HEK293 (cell line): ENCODE data around the gene ANAPC2.

Experiments used
- CTCF ChIA-PET: fragments of 350-600 bp; formaldehyde crosslinking; extraction: SDS; loops from one replicate; lab custom pipeline; 2021; ENCODE audit warnings: antibody characterized with exemption; lab: Yijun Ruan, JAX
- POLR2A ChIA-PET: fragments of 300-600 bp; formaldehyde crosslinking; extraction: SDS; loops from one replicate; lab custom pipeline; 2020; ENCODE audit warnings: antibody characterized with exemption, inconsistent platforms; lab: Yijun Ruan, JAX
- H3K27ac ChIP-seq: fragments of 200-500 bp; sonication (Bioruptor generic); 2 replicates; pipeline ENCODE4 v1.5.1; 2014; ENCODE audit warnings: low read depth, low read length, control low read depth, inconsistent platforms; ENCODE audit errors: extremely low read depth
- H3K36me3 ChIP-seq, 2 experiments: fragments of 200-500 bp in 1 of 2; sonication (Bioruptor generic) in 1 of 2; 1 replicate in 1 of 2; 2 replicates in 1 of 2; pipeline ENCODE4 v1.5.1; 2014 to 2017; ENCODE audit warnings: inconsistent platforms in 2 of 2, low read length in 2 of 2; ENCODE audit not compliant: control insufficient read depth in 2 of 2, insufficient read depth in 1 of 2
- H3K4me1 ChIP-seq: fragments of 200-500 bp; sonication (Bioruptor generic); 2 replicates; pipeline ENCODE4 v1.5.1; 2014; ENCODE audit warnings: mild to moderate bottlenecking, low read length, inconsistent platforms; ENCODE audit not compliant: control insufficient read depth, insufficient read depth
- H3K4me3 ChIP-seq: 2 replicates; pipeline ENCODE4 v1.5.1; 2011; ENCODE audit warnings: low read depth, mild to moderate bottlenecking, control low read depth, low read length, moderate library complexity
- H3K9me3 ChIP-seq: fragments of 200-500 bp; sonication (Bioruptor generic); 2 replicates; pipeline ENCODE4 v1.5.1; 2014; ENCODE audit warnings: low read depth, low read length, inconsistent platforms; ENCODE audit not compliant: control insufficient read depth, insufficient read depth
- BCL11A ChIP-seq: fragments of 450-650 bp; formaldehyde crosslinking; IDR thresholded peaks from 2 replicates; pipeline ENCODE4 v1.5.1; 2016; ENCODE audit warnings: low read depth, missing biosample characterization, missing genetic modification characterization
- GLIS2 ChIP-seq: fragments of 450-650 bp; formaldehyde crosslinking; IDR thresholded peaks from 2 replicates; pipeline ENCODE4 v1.5.1; 2016; ENCODE audit warnings: missing biosample characterization, missing genetic modification characterization
- KLF1 ChIP-seq: fragments of 450-650 bp; formaldehyde crosslinking; IDR thresholded peaks from 2 replicates; pipeline ENCODE4 v1.5.1; 2016; ENCODE audit warnings: missing biosample characterization, missing genetic modification characterization
- REPIN1 ChIP-seq: fragments of 450-650 bp; formaldehyde crosslinking; IDR thresholded peaks from 2 replicates; pipeline ENCODE4 v1.5.1; 2017; ENCODE audit warnings: missing biosample characterization, missing genetic modification characterization, low read depth
- SCRT2 ChIP-seq: fragments of 450-650 bp; formaldehyde crosslinking; IDR thresholded peaks from 2 replicates; pipeline ENCODE4 v1.5.1; 2016; ENCODE audit warnings: missing biosample characterization, missing genetic modification characterization
- ZNF302 ChIP-seq: fragments of 450-650 bp; formaldehyde crosslinking; IDR thresholded peaks from 2 replicates; pipeline ENCODE4 v1.5.1; 2016; ENCODE audit warnings: missing biosample characterization, missing genetic modification characterization, low read depth
- TF ChIP-seq, protein P1 (sequence below): fragments of 450-650 bp; formaldehyde crosslinking; conservative IDR thresholded peaks from 2 replicates; pipeline ENCODE4 v1.5.1; 2016; ENCODE audit warnings: low read depth, missing biosample characterization, missing genetic modification characterization
- TF ChIP-seq, protein P2 (sequence below): fragments of 450-650 bp; formaldehyde crosslinking; IDR thresholded peaks from 2 replicates; pipeline ENCODE4 v1.5.1; 2016; ENCODE audit warnings: missing biosample characterization, missing genetic modification characterization, borderline replicate concordance
- TF ChIP-seq, protein P3 (sequence below): fragments of 450-650 bp; formaldehyde crosslinking; IDR thresholded peaks from 2 replicates; pipeline ENCODE4 v1.5.1; 2016; ENCODE audit warnings: missing biosample characterization, missing genetic modification characterization
- TF ChIP-seq, protein P4 (sequence below): fragments of 450-650 bp; formaldehyde crosslinking; IDR thresholded peaks from 2 replicates; pipeline ENCODE4 v1.5.1; 2016; ENCODE audit warnings: missing biosample characterization, missing genetic modification characterization

The ANAPC2 gene

DNA sequence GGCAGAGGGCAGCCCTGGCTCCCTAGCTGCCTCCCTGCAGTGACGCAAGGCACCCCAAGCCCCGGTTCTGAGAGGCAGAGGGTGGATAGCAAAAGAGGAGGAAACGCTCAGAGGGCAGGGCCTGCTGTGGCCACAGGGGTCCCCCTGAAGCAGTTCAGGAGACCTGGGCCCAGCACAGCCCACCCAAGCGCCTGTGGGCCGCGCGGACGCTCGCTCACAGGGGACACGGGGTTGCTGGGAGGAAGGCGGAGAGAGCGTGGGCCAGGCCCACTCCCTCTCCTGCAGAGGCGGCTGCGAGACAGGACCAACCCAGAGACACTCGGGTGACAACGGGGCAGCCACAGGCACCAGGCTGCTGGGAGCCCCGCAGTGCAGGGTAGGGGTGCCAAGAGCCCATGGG is 8.6 kb downstream of the ANAPC2 start (continued):
- TF ChIP-seq, protein P1, sequence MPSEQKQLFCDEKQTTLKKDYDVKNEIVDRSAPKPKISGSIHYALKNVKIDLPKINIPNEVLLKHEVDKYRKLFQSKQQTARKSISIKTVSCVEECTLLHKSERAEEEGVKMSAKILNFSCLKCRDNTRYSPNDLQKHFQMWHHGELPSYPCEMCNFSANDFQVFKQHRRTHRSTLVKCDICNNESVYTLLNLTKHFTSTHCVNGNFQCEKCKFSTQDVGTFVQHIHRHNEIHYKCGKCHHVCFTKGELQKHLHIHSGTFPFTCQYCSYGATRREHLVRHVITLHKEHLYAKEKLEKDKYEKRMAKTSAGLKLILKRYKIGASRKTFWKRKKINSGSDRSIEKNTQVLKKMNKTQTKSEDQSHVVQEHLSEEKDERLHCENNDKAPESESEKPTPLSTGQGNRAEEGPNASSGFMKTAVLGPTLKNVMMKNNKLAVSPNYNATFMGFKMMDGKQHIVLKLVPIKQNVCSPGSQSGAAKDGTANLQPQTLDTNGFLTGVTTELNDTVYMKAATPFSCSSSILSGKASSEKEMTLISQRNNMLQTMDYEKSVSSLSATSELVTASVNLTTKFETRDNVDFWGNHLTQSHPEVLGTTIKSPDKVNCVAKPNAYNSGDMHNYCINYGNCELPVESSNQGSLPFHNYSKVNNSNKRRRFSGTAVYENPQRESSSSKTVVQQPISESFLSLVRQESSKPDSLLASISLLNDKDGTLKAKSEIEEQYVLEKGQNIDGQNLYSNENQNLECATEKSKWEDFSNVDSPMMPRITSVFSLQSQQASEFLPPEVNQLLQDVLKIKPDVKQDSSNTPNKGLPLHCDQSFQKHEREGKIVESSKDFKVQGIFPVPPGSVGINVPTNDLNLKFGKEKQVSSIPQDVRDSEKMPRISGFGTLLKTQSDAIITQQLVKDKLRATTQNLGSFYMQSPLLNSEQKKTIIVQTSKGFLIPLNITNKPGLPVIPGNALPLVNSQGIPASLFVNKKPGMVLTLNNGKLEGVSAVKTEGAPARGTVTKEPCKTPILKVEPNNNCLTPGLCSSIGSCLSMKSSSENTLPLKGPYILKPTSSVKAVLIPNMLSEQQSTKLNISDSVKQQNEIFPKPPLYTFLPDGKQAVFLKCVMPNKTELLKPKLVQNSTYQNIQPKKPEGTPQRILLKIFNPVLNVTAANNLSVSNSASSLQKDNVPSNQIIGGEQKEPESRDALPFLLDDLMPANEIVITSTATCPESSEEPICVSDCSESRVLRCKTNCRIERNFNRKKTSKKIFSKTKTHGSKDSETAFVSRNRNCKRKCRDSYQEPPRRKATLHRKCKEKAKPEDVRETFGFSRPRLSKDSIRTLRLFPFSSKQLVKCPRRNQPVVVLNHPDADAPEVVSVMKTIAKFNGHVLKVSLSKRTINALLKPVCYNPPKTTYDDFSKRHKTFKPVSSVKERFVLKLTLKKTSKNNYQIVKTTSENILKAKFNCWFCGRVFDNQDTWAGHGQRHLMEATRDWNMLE (tag by site-specific recombination): no peak
- TF ChIP-seq, protein P2, sequence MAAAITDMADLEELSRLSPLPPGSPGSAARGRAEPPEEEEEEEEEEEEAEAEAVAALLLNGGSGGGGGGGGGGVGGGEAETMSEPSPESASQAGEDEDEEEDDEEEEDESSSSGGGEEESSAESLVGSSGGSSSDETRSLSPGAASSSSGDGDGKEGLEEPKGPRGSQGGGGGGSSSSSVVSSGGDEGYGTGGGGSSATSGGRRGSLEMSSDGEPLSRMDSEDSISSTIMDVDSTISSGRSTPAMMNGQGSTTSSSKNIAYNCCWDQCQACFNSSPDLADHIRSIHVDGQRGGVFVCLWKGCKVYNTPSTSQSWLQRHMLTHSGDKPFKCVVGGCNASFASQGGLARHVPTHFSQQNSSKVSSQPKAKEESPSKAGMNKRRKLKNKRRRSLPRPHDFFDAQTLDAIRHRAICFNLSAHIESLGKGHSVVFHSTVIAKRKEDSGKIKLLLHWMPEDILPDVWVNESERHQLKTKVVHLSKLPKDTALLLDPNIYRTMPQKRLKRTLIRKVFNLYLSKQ (tag by site-specific recombination): no peak
- no peak for TF ChIP-seq ZNF302
- TF ChIP-seq, all 188 proteins: peak for 0

DNA sequence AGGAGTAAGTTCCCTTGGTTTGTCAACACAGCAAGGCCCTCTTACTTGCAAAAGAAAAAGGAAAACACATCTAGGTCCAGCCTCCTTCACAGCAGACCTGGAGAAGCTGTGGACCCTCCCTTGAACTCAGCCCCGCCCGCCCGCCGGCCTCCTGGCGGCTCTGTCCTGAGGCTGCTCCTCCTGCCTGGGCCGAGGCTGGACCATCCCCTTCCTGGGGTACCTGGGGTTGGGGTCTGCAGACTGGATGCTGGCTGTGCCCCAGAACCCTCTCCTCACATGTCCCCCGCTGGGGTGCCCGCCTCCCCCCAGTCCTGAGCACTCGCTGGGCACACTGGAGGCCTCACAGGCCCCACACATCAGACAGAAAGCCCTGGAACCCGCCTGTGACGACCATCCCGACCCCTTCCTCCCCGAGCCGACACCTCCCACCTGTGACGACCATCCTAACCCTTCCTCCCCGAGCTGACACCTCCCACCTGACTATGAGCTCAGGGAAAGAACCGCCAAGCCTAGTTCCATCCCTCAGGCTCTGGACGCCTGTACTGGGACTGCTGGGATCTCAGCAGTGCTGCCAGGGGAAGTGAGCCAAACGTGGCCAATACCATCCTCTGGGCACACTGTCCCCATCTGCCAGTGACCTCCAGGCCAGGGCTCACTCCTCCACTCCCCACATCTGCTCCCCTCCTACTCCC is 9.3 kb downstream of the ANAPC2 start:
- Histone ChIP-seq H3K36me3 (peaks cover 0 to 65% of the 10 kb centered on the region in 2 experiments; a peak in 2 of 3 replicates), H3K4me3 (no peak overlapping the region), H3K4me1 (no peaks in the 10 kb centered on the region), H3K27ac (no peak overlapping the region), H3K9me3 (no peaks in the 10 kb centered on the region)
- ChIA-PET POLR2A (interaction anchor here (0.7 to 2.0 kb wide), 2 partner anchors 10 to 11 kb away, joined by 3 to 6 read pairs; partner anchors contain the start of gene LRRC26), CTCF (interaction anchor here (0.6 kb wide), 1 partner anchor 390 kb away, joined by 3 read pairs; no protein-coding TSS in a partner anchor)
- TF ChIP-seq KLF1 (tag by site-specific recombination) (0 out of 2 replicates have a peak, but pooled peaks have one; percentile 20), REPIN1 (tag by site-specific recombination) (no peak)

DNA sequence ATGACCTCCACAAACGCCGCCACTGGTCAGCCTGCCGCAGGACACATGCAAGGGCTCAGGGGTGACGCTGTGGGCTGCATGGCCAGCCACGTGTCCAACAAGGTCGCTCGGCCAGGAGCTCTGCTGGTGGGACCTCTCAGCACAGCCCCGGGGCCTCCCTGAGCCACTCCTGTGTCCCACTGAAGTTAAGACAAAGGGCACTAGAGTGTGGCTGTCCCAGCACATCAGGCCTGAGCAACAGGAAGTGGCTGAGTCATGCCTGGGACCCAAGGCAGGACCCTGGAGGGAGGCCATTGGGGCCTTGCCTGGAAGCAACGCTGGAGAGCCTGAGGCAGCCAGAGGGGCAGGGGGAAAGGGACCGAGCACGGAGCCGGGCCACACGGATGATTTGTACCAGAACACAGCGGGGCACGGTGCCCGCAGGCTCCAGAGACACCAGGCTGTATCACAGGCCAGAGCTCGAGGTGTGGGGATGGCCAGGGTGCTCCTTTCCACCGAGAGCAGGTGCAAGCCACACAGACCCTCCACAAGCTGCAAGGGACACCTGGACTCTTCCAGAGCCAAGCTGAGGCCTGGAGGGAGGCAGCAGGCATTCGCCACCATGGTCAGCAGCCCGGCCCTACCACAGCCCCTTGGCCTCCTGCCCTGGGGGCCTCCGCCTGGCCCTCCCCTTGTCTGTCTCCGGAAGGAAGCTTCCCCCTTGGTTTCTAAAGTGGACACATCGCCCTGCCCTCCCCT is 10.0 kb downstream of the ANAPC2 start:
- ChIA-PET CTCF (interaction anchor here (0.6 to 3.1 kb wide), 3 partner anchors 51 to 390 kb away, joined by 3 to 12 read pairs (median 6); no protein-coding TSS in a partner anchor), POLR2A (interaction anchor here (0.7 to 2.0 kb wide), 4 partner anchors 9 to 62 kb away, joined by 3 to 10 read pairs (median 5); partner anchors contain the start of genes LRRC26 and TUBB4B)
- H3K9me3 ChIP-seq: no peaks in the 10 kb centered on the region
- peaks cover 0 to 59% of the 10 kb centered on the region in 2 experiments; a peak in 2 of 3 replicates for H3K36me3 ChIP-seq
- H3K27ac ChIP-seq: no peak overlapping the region
- TF ChIP-seq REPIN1 (tag by site-specific recombination) (no peak), BCL11A (tag by site-specific recombination) (no peak), GLIS2 (tag by site-specific recombination) (peak; percentile 49; the same call in 1 of the 2 replicates), SCRT2 (tag by site-specific recombination) (peak; percentile 61)
- TF ChIP-seq, protein P3, sequence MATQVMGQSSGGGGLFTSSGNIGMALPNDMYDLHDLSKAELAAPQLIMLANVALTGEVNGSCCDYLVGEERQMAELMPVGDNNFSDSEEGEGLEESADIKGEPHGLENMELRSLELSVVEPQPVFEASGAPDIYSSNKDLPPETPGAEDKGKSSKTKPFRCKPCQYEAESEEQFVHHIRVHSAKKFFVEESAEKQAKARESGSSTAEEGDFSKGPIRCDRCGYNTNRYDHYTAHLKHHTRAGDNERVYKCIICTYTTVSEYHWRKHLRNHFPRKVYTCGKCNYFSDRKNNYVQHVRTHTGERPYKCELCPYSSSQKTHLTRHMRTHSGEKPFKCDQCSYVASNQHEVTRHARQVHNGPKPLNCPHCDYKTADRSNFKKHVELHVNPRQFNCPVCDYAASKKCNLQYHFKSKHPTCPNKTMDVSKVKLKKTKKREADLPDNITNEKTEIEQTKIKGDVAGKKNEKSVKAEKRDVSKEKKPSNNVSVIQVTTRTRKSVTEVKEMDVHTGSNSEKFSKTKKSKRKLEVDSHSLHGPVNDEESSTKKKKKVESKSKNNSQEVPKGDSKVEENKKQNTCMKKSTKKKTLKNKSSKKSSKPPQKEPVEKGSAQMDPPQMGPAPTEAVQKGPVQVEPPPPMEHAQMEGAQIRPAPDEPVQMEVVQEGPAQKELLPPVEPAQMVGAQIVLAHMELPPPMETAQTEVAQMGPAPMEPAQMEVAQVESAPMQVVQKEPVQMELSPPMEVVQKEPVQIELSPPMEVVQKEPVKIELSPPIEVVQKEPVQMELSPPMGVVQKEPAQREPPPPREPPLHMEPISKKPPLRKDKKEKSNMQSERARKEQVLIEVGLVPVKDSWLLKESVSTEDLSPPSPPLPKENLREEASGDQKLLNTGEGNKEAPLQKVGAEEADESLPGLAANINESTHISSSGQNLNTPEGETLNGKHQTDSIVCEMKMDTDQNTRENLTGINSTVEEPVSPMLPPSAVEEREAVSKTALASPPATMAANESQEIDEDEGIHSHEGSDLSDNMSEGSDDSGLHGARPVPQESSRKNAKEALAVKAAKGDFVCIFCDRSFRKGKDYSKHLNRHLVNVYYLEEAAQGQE (tag by site-specific recombination): peak; percentile 51; the same call in 1 of the 2 replicates
- TF ChIP-seq, protein P4, sequence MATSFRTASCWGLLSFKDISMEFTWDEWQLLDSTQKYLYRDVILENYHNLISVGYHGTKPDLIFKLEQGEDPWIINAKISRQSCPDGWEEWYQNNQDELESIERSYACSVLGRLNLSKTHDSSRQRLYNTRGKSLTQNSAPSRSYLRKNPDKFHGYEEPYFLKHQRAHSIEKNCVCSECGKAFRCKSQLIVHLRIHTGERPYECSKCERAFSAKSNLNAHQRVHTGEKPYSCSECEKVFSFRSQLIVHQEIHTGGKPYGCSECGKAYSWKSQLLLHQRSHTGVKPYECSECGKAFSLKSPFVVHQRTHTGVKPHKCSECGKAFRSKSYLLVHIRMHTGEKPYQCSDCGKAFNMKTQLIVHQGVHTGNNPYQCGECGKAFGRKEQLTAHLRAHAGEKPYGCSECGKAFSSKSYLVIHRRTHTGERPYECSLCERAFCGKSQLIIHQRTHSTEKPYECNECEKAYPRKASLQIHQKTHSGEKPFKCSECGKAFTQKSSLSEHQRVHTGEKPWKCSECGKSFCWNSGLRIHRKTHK (tag by site-specific recombination): no peak
- no peaks in the 10 kb centered on the region for H3K4me1 ChIP-seq
- no peak overlapping the region for H3K4me3 ChIP-seq
